ENCODE measurements around the gene PRR32.
"Not testable (repeated sequence)": the region's sequence is repeated elsewhere in the genome, so short reads cannot be mapped to it uniquely, and the experiment has no call there.

Gene PRR32, protein sequence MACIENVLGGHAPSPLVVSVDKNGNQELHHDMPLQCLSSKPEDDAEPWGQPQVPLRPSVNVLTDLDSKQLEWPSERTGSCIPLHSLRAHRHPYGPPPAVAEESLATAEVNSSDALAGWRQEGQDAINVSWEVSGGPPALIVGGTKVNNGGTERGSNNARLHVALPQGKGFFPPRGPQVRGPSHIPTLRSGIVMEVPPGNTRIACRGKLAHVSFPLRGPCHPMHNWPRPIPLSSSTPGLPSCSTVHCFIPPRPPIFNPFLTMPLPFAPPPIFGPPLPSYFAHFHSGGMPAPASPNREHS

DNA sequence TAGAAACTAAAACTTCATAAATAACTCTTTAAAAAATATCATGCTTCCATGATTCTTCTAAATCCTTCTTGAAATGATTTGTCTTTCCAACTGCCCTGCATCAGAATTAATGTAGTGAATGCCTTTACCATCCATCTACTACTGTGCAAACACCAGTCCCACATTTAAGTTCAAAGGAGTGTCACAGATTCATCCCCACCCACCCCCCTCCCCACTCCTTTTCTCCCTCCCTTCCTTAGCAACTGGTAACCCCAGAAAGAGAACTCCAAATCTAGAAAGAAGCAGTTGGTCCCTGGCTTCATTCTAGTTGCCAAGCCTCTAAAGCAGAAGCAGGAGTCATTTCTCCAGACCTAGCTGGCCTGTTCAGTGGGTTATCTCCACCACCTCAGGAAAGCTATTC is at the start of gene PRR32:
Gene PRR32 (plus strand): TSS at position 301 of the 400 bp plus-strand sequence. CDS start 115 bp downstream, outside the sequence.
- DNase-seq: no peak

DNA sequence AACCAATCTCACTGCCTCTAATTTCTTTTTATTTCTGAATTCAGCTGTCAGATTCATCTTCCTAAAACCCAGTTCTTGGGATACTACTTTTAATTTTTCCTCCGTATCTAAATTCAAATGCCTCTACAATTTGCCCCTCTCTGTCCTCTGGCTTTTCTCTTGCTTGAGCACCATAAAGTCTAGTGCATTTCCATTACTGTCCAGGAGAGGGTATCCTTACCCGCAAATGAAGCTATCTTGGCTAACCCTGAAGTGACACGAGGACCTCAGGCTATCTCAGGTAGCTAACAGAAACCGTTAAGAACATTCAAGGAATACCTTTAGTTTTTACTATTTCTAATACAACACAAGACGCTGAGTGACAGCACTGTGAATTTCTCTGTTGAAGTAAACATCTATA is 49.4 kb upstream of the PRR32 start:
- DNase-seq: no peak

DNA sequence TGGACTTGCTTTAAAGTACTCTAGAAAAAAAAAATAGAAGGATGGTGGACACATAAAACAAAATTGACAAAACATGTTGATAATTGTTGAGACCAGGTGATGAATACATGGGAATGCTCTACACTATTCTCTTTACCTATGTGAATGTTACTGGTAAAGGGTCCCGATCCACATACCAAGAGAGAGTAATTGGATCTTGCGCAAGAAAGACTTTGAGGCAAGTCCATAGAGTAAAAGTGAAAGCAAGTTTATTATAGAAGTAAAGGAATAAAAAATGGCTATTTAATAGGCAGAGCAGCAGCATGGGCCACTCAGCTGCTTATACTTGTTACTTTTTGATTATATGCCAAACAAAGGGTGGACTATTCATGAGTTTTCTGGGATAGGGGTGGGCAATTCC is 34.0 kb upstream of the PRR32 start:
- no peak for DNase-seq

DNA sequence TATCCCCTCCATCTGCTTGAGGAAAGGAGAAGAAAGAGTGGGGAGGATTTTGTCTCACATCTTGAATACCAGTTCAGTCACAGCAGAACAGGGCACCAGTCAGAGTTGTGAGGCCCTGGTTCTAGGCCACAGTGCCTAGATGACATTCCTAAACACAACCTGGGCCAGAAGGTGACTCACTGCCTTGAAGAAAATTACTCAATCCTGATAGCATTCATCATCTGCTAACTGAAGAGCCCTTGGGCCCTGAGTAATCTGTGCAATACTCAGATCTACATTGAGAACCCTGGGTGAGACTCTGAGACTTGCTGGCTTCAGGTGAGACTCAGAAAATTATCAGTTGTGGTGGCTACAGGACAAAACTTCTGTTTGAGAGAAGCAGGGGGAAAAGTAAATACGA is 20.5 kb upstream of the PRR32 start:
- no peak for DNase-seq

DNA sequence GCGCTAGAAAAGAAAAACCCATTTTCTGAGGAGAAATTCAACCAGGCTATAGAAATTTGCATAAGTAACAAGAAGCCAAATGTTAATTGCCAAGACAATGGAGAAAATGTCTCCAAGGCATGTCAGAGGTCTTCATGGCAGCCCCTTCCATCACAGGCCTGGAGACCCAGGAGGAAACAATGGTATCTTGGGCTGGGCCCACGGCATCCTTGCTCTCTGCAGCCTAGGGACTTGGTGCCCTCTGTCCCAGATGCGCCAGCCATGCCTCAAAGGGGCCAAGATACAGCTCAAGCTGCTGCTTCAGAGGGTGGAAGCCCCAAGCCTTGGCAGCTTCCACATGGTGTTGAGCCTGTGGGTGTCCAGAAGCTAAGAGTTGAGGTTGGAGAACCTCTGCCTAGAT is 12.7 kb upstream of the PRR32 start:
- DNase-seq: not testable (repeated sequence)

DNA sequence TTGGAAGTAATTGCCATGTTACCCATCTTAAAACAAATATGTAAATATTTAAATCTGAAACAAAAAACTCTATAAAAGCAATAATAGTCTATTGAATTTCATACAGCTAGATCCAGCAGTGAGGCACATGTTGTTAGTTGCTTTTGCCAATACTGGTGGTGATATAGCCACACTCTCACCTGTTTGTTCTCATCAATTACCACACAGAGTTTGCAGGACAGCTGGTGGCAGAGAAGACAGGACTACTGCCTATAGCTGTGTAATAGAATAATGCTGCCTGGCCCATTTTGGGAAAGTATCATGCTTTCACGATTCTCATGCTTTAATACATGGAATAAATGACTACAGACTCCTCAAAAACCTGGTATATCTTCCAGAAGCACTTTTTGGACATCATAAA is 3.7 kb upstream of the PRR32 start:
- no peak for DNase-seq

DNA sequence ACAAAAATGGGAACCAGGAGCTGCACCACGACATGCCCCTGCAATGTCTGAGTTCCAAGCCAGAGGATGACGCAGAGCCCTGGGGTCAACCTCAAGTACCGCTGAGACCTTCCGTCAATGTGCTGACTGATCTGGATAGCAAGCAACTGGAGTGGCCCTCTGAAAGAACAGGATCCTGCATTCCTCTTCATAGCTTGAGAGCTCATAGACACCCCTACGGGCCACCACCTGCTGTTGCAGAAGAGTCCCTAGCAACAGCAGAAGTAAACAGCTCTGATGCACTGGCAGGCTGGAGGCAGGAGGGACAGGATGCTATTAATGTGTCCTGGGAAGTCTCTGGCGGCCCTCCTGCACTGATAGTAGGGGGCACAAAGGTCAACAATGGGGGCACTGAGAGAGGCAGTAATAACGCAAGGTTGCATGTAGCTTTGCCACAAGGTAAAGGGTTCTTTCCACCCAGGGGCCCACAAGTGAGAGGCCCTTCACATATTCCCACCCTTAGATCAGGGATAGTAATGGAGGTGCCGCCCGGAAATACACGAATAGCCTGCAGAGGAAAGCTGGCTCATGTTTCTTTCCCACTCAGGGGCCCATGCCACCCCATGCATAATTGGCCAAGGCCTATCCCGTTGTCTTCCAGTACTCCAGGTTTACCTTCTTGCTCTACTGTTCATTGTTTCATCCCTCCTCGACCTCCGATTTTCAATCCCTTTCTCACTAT is 1.3 kb downstream of the PRR32 start:
- no peak for DNase-seq

DNA sequence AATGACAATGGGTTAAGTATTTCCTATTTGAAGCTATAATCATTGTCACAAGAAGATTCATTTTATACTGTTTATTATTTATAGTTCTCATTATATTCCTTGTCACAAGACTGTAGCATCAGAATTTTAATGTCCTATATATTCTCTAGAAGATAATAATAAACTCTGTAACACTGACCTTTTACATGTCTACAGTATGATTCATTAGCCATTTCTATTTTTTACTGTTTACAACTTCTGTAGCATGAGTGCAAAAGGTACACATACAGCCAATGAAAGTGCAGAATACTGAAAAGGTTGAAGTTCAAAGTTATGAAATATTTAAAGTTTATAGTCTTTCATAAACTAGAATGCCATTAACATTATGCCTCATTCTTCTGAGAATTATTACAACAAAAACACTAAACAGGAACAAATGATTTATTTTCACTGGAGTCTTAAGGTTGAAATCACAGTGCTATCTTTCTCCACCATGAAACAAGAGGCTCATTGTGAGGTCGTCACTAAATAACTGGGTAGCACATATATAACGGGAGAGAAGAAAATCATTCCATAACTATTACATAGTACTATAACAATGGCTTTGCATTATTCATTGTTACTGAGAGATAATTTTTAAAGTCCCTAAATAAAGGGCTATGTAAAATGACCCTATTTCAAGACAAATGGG is 4.9 kb downstream of the PRR32 start:
- no peak for DNase-seq

DNA sequence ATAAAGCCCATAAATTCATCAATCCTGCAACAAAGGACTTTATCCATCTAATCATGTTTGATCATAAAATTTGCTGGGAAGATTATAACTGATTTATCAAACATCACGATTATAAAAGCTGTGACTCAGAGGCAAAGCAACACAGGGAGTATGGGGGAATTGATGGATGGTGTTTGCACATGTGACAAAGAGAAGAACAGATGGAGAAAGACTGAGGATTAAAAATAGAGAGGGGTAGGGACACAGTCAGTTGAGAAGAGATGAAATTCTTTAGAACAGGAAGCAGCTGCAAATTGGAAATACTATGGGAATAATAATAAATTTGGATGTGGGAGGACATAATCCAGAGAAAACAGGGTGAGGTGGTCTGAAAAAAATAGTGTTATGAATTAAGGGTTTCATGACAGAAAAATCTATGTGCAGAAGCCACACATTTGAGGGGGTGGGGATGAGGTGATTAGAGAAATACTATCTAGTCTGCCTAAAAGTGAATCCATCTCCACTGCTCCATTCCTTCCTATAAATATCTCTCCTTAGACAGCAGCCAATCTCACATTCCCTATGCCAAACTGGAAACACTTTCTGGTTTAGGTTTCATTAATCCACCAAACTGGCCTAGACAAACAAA is 6.2 kb downstream of the PRR32 start:
- no peak for DNase-seq

DNA sequence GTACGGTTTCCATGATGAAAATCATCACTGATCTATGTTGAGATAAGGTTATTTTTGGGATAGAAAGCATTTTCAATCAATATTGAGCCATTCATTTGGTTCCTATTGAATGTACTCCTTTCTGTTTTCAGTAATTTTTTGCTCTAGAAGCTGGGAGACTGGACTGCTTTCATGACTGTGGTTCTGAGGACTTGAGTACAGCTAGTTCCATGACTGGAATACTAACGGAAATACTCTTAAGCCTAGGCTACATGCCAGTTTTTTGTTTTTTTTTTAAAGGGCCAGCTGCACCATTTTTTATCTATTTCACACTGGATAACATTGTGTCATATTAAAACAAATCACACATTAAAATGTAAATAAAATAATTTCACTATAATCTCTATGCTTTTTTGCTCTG is 16.7 kb downstream of the PRR32 start:
- no peak for DNase-seq

DNA sequence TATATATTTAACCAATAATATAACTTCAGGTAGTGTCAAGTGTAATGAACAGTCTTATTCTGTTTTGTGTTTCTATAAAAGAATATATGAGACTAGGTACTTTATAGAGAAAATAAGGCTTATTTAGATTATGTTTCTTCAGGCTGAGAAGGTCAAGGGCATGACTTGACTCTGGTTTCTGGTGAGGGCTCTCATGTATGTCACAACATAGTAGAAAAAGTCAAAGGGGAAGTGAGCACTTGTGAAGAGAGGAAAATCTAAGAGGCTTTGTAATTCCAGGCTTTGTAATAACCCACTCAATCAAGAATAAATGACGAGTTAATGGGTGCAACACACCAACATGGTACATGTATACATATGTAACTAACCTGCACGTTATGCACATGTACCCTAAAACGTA is 27.6 kb downstream of the PRR32 start:
- no peak for DNase-seq

DNA sequence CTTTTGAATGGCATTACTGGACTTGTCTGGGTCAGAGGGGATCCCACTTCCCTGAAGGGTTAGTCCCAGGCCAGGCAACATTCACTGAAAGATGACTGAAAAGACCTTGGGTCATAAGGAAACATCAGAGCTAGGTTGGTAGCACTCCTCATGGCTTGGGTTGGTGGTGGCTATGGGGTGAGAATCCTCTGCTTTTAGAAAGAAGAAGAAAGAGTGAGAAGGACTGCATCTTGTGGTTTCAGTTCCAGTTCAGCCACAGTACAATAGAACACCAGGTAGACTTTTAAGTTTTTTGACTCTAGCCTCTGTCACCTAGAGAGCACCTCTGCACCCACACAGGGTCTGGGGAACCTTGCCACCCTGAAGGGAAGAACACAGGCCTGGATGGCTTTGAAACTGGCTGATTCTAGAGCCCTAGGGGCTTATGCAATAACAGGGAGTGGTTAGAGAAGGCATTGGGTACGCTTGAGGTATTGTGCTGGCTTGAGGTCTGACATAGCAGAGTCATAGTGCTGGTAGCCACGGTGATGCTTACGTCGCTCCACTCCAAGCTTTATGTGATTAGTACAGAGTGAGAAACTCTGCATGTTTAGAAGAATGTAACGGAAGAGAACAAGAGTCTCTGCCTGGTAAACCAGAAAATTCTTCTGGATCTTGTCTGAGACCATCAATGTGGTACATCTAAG is 36.5 kb downstream of the PRR32 start:
- no peak for DNase-seq

All from activated CD8-positive, alpha-beta memory T cell treated with anti-CD3 and anti-CD28 coated beads, Interleukin-2, amount 50 U/mL, for 48 hours (primary cell).